ENCODE results near the gene ADGRG2.

- no peak for TF ChIP-seq WHSC1 (IDR thresholded peaks at IDR 0.05; ENCODE audit: low read length)
- no peak for TF ChIP-seq CTCF (IDR thresholded peaks at IDR 0.05 in 2 of 3, conservative IDR thresholded peaks at IDR 0.05 in 1 of 3; ENCODE audit: insufficient read depth in 2 of 3, low read depth in 1 of 3, low read length in 3 of 3)
- no peak for TF ChIP-seq NR0B1 (IDR thresholded peaks at IDR 0.05; ENCODE audit: partially characterized antibody)
- TF ChIP-seq ZNF140 (CRISPR knock-in tag; IDR thresholded peaks at IDR 0.05): no peak
- no peak for TF ChIP-seq CHD2 (IDR thresholded peaks at IDR 0.05; ENCODE audit: low read depth, low read length)
- TF ChIP-seq SMAD4 (CRISPR knock-in tag; conservative IDR thresholded peaks at IDR 0.05): no peak
Observed at GRCh38 chrX:18966624-18967023, 155.6 kb downstream of the ADGRG2 start.

Measured in K562 (cell line).